Heart left ventricle (tissue), 16 donors: ENCODE results near the gene CFAP100. TPM values are rescaled to one million over a fixed set of nuclear protein-coding genes. Genes with fewer than 3 reads are reported as not detected.

ENCODE experiments used
- ATAC-seq, 4 donors: fragments of 200-7000 bp; cut with Tn5 transposase; one replicate each; pipeline ENCODE4 v1.9.1; 2020 to 2022; ENCODE audit warnings: moderate library complexity in 4 of 4, mild to moderate bottlenecking in 3 of 4, moderate number of reproducible peaks in 1 of 4
- DNase-seq, 5 donors: peaks; one replicate each; pipeline ENCODE4 v3.0.0-alpha.2; 2020
- H3K27ac ChIP-seq, 12 donors: fragments of 200-600 bp; sonication (generic) in 4 of 12; one replicate each; pipeline versions ENCODE4 v1.5.0 to v1.8.0; 2016 to 2022; ENCODE audit warnings: mild to moderate bottlenecking in 2 of 12
- H3K27me3 ChIP-seq, 9 donors: fragments of 200-600 bp; sonication (generic) in 2 of 9; one replicate each; pipeline versions ENCODE4 v1.5.1 to v1.8.0; 2016 to 2022; ENCODE audit warnings: mild to moderate bottlenecking in 3 of 9
- H3K36me3 ChIP-seq, 9 donors: fragments of 200-600 bp; sonication (generic) in 2 of 9; one replicate each; pipeline versions ENCODE4 v1.5.0 to v1.8.0; 2018 to 2022; ENCODE audit warnings: mild to moderate bottlenecking in 2 of 9
- H3K4me1 ChIP-seq, 12 donors: fragments of 200-600 bp; sonication (generic) in 4 of 12; one replicate each; pipeline versions ENCODE4 v1.5.0 to v1.8.0; 2016 to 2022; ENCODE audit warnings: mild to moderate bottlenecking in 3 of 12
- H3K4me3 ChIP-seq, 12 donors: fragments of 200-600 bp; sonication (generic) in 4 of 12; one replicate each; pipeline versions ENCODE4 v1.5.0 to v1.8.0; 2017 to 2022; ENCODE audit warnings: mild to moderate bottlenecking in 9 of 12, moderate library complexity in 4 of 12
- H3K9me3 ChIP-seq, 12 donors: fragments of 200-600 bp; sonication (generic) in 4 of 12; one replicate each; pipeline versions ENCODE4 v1.5.0 to v1.8.0; 2016 to 2022; ENCODE audit warnings: mild to moderate bottlenecking in 1 of 12
- CTCF ChIP-seq, 12 donors: fragments of 200-600 bp; sonication (generic) in 4 of 12; IDR thresholded peaks; one replicate each; pipeline versions ENCODE4 v1.5.0 to v1.8.0; 2018 to 2022; ENCODE audit warnings: antibody characterized with exemption in 12 of 12, mild to moderate bottlenecking in 5 of 12
- POLR2A ChIP-seq, 2 donors: fragments of 450-650 bp; IDR thresholded peaks; one replicate each; pipeline ENCODE4 v1.6.1; 2017; ENCODE audit warnings: antibody characterized with exemption in 2 of 2, mild to moderate bottlenecking in 2 of 2, moderate library complexity in 2 of 2
- WGBS, 4 donors: extraction: QIAGEN DNeasy Blood & Tissue Kit in 2 of 4; methylation state at CpG; one replicate each; pipeline versions ENCODE4 v1.1.5 to v1.1.7; 2013 to 2018; 5-methylcytosine and 5-hydroxymethylcytosine counted together
- intact Hi-C, 10 donors: fragments of 100-400 bp; cut with DNase I; formaldehyde crosslinking; loops; one replicate each; pipeline versions ENCODE4 v1.11.1 to v1.14.2; 2022
- polyA plus RNA-seq, 2 donors: library from polyadenylated mRNA; stranded (reverse); fragments of 200-250 nt; gene quantifications; one replicate each; pipeline ENCODE4 v1.2.3, GENCODE V29; 2013
- total RNA-seq, 9 donors: library from RNA; depleted of rRNA in 2 of 9; stranded (reverse); fragments of >200 nt in 2 of 9; fragmentation: NEBNext Ultra II Directional in 3 of 9; extraction: Animal tissue kit (Norgen Biotek cat#: 25700) in 3 of 9; gene quantifications; one replicate each; pipeline versions ENCODE4 v1.1.0 to v1.2.4, GENCODE V29; 2016 to 2023
- donor health status: ischemic (EF 13 %, LVEDD 7.1; RV severe dilation, severe dysfunction).
- donor health status: healthy with polysubstance abuse.
- donor health status: DM: no; HTN: yes; CAD: no.
- donor health status: DM: no; HTN: no; CAD: no.
- donor health status: ischemic (EF 25% LVEDD 6.9; RV normal size, moderate dysfunction).
- donor health status: ischemic (EF 25% LVEDD 5.7; RV mildly dilated, moderate dysfunction).
- donor health status: healthy.
- donor health status: DM: yes; HTN: yes; CAD: no.
- donor health status: ischemic (EF 35%, LVEDD 5.7; RV mildly dilated, moderate dysfunction).
- donor health status: nonischemic (EF 11% LVEDD 7.7; RV severe dilation, severe dysfunction).
- donor health status: DM: yes; HTN: yes; CAD: no.
- donor health status: PGD.
- donor health status: ischemic (EF 29% LVEDD 5.4; RV normal size, mild dysfunction).
- donor health status: nonischemic (EF 23%, LVEDD 6.1; RV moderate dilation, normal function).

The CFAP100 gene
- total and polyA plus RNA-seq, 11 donors, result not detected

- Histone ChIP-seq H3K36me3 (no peaks in the 10 kb centered on the region), H3K4me3 (no peak overlapping the region), H3K27me3 (peaks cover 0 to 40% (median 0%) of the 10 kb centered on the region in 9 donors), H3K9me3 (peaks cover 0 to 10% (median 0%) of the 10 kb centered on the region in 12 donors), H3K27ac (peak overlapping the region in 1 of 12 donors; percentile 100), H3K4me1 (peaks cover 0 to 41% (median 22%) of the 10 kb centered on the region in 12 donors)
- ATAC-seq, result no peak
- WGBS, 4 donors, result 82 to 84% (median 83%) methylated on average over 3 of the region's 3 CpGs
- peak in 1 of 5 donors; percentile 3 for DNase-seq
- intact Hi-C loops, result loop anchor here in 7 of 10 donors (2.0 to 10.0 kb wide), 5 partner anchors 30 to 276 kb away; partner anchors contain the start of genes SLC41A3 (in 1 of the 7) and ZXDC (in 1 of the 7)
- TF ChIP-seq POLR2A (IDR thresholded peaks at IDR 0.05) (no peak), CTCF (IDR thresholded peaks at IDR 0.05) (no peak)
These were observed 35.9 kb upstream of the CFAP100 start for GRCh38 chr3:126358816-126359181.

GRCh38 chr3:126360046-126360713 is 34.5 kb upstream of the CFAP100 start:
- Histone ChIP-seq H3K27me3 (peaks cover 0 to 40% (median 0%) of the 10 kb centered on the region in 9 donors), H3K4me3 (no peak overlapping the region), H3K36me3 (no peaks in the 10 kb centered on the region), H3K4me1 (peaks cover 0 to 27% (median 13%) of the 10 kb centered on the region in 12 donors), H3K27ac (no peak overlapping the region), H3K9me3 (peaks cover 0 to 10% (median 0%) of the 10 kb centered on the region in 12 donors)
- intact Hi-C loops, result no loop called here
- DNase-seq, result peak in 1 of 5 donors; percentile 22
- WGBS, 4 donors, result 61 to 74% (median 71%) methylated on average over 3 of the region's 3 CpGs
- no peak for ATAC-seq
- TF ChIP-seq CTCF (IDR thresholded peaks at IDR 0.05), result no peak
- no peak for TF ChIP-seq POLR2A (IDR thresholded peaks at IDR 0.05)

- H3K9me3 ChIP-seq, result peaks cover 0 to 10% (median 0%) of the 10 kb centered on the region in 12 donors
- DNase-seq (peak in 1 of 5 donors; percentile 10), ATAC-seq (no peak)
- no peak overlapping the region for H3K4me3 ChIP-seq
- TF ChIP-seq POLR2A (IDR thresholded peaks at IDR 0.05) (no peak), CTCF (IDR thresholded peaks at IDR 0.05) (no peak)
- no peaks in the 10 kb centered on the region for H3K36me3 ChIP-seq
- no peak overlapping the region for H3K27ac ChIP-seq
- H3K27me3 ChIP-seq, result peaks cover 0 to 37% (median 0%) of the 10 kb centered on the region in 9 donors
- 78 to 88% (median 85%) methylated on average over 1 to 3 of the region's 3 CpGs for WGBS, 4 donors
- H3K4me1 ChIP-seq, result peaks cover 0 to 22% (median 8%) of the 10 kb centered on the region in 12 donors
- intact Hi-C loops, result no loop called here
These were observed 34.0 kb upstream of the CFAP100 start for GRCh38 chr3:126360714-126361060.

- Histone ChIP-seq H3K4me1 (peaks cover 0 to 18% (median 4%) of the 10 kb centered on the region in 12 donors), H3K27me3 (peaks cover 0 to 32% (median 0%) of the 10 kb centered on the region in 9 donors), H3K36me3 (no peaks in the 10 kb centered on the region), H3K9me3 (peaks cover 0 to 10% (median 0%) of the 10 kb centered on the region in 12 donors), H3K27ac (no peak overlapping the region), H3K4me3 (no peak overlapping the region)
- 72 to 77% (median 75%) methylated on average over 9 of the region's 9 CpGs for WGBS, 4 donors
- ATAC-seq (no peak), DNase-seq (peak in 1 of 5 donors; percentile 40)
- no peak for TF ChIP-seq CTCF (IDR thresholded peaks at IDR 0.05)
- no peak for TF ChIP-seq POLR2A (IDR thresholded peaks at IDR 0.05)
- intact Hi-C loops, result no loop called here
These were observed 33.5 kb upstream of the CFAP100 start for GRCh38 chr3:126361211-126361610.
